CD14-positive monocyte (primary cell): ENCODE results near the gene MSRB3. TPM values are rescaled to one million over a fixed set of nuclear protein-coding genes. Genes with fewer than 3 reads are reported as not detected.

Experiments used
- DNase-seq, 3 donors: peaks; one replicate each; pipeline ENCODE4 v3.0.0-alpha.2; 2011 to 2022
- H2AFZ ChIP-seq: 2 replicates; pipeline ENCODE4 v1.6.0; 2012; ENCODE audit warnings: mild to moderate bottlenecking, low read depth, low read length, inconsistent platforms; ENCODE audit not compliant: insufficient read depth, poor library complexity, severe bottlenecking
- H3K27ac ChIP-seq, 2 donors: 1 replicate in 1 of 2; 2 replicates in 1 of 2; pipeline ENCODE4 v1.5.1; 2012 to 2013; ENCODE audit warnings: low read length in 2 of 2, control low read depth in 1 of 2, inconsistent platforms in 1 of 2, low read depth in 1 of 2, mild to moderate bottlenecking in 1 of 2
- H3K27me3 ChIP-seq, 2 donors: one replicate each; pipeline versions ENCODE4 v1.6.0 to v1.6.1; 2011 to 2013; ENCODE audit warnings: low read length in 2 of 2; ENCODE audit not compliant: control insufficient read depth in 2 of 2, insufficient read depth in 2 of 2
- H3K36me3 ChIP-seq, 2 donors: replicated peaks in 1 of 2; 1 replicate in 1 of 2; 2 replicates in 1 of 2; pipeline versions ENCODE4 v1.5.1 to v1.6.1; 2012 to 2013; ENCODE audit warnings: low read length in 2 of 2, control low read depth in 1 of 2, inconsistent platforms in 1 of 2, mild to moderate bottlenecking in 1 of 2; ENCODE audit not compliant: insufficient read depth in 2 of 2, control insufficient read depth in 1 of 2
- H3K4me1 ChIP-seq, 2 donors: 1 replicate in 1 of 2; 2 replicates in 1 of 2; pipeline versions ENCODE4 v1.5.1 to v1.6.1; 2012 to 2013; ENCODE audit warnings: low read length in 2 of 2, control low read depth in 1 of 2, inconsistent platforms in 1 of 2, mild to moderate bottlenecking in 1 of 2, moderate library complexity in 1 of 2; ENCODE audit not compliant: insufficient read depth in 2 of 2, control insufficient read depth in 1 of 2
- H3K4me2 ChIP-seq: replicated peaks from 2 replicates; pipeline ENCODE3; 2012; ENCODE audit warnings: low read length, moderate library complexity, mild to moderate bottlenecking; ENCODE audit not compliant: poor library complexity, severe bottlenecking; ENCODE audit errors: extremely low read depth
- H3K4me3 ChIP-seq, 3 experiments: fragments of 200-600 bp in 1 of 3; sonication (generic) in 1 of 3; replicated peaks in 1 of 3; 1 replicate in 2 of 3; 2 replicates in 1 of 3; pipeline ENCODE4 v1.5.1; 2011 to 2013; ENCODE audit warnings: low read length in 3 of 3, mild to moderate bottlenecking in 3 of 3, control low read depth in 2 of 3, low read depth in 2 of 3, inconsistent platforms in 1 of 3, moderate library complexity in 1 of 3
- H3K79me2 ChIP-seq: 2 replicates; pipeline ENCODE4 v1.6.0; 2012; ENCODE audit warnings: mild to moderate bottlenecking, control low read depth, inconsistent platforms, low read length, moderate library complexity; ENCODE audit not compliant: insufficient read depth
- H3K9ac ChIP-seq: 2 replicates; pipeline ENCODE4 v1.6.0; 2017; ENCODE audit warnings: low read length, mild to moderate bottlenecking; ENCODE audit not compliant: insufficient read depth, poor library complexity, severe bottlenecking
- H3K9me3 ChIP-seq, 2 donors: replicated peaks in 1 of 2; 1 replicate in 1 of 2; 2 replicates in 1 of 2; pipeline versions ENCODE4 v1.5.1 to v1.6.1; 2012 to 2013; ENCODE audit warnings: low read length in 2 of 2, control low read depth in 1 of 2; ENCODE audit not compliant: control insufficient read depth in 1 of 2, insufficient read depth in 1 of 2
- H4K20me1 ChIP-seq: 2 replicates; pipeline ENCODE4 v1.6.0; 2012; ENCODE audit warnings: mild to moderate bottlenecking, low read length, control low read depth, moderate library complexity; ENCODE audit not compliant: insufficient read depth
- H3K27ac Mint-ChIP-seq, 7 donors: one replicate each; pipeline ENCODE4 v1.8.0; 2020; ENCODE audit warnings: mild to moderate bottlenecking in 7 of 7, mixed read lengths in 7 of 7, moderate library complexity in 6 of 7, inconsistent platforms in 2 of 7
- H3K27me3 Mint-ChIP-seq, 3 donors: one replicate each; pipeline ENCODE4 v1.8.0; 2021 to 2022; ENCODE audit warnings: low read depth in 3 of 3, mild to moderate bottlenecking in 3 of 3, mixed read lengths in 3 of 3, moderate library complexity in 3 of 3, inconsistent platforms in 1 of 3
- H3K36me3 Mint-ChIP-seq, 2 donors: one replicate each; pipeline ENCODE4 v1.8.0; 2020; ENCODE audit warnings: mixed read lengths in 2 of 2, inconsistent platforms in 1 of 2, mild to moderate bottlenecking in 1 of 2
- H3K4me1 Mint-ChIP-seq: one replicate; pipeline ENCODE4 v1.8.0; 2020; ENCODE audit warnings: mild to moderate bottlenecking, mixed read lengths
- H3K4me3 Mint-ChIP-seq, 2 donors: one replicate each; pipeline ENCODE4 v1.8.0; 2020; ENCODE audit warnings: mild to moderate bottlenecking in 2 of 2, mixed read lengths in 2 of 2, moderate library complexity in 1 of 2
- H3K9me3 Mint-ChIP-seq, 7 donors: one replicate each; pipeline ENCODE4 v1.8.0; 2020 to 2022; ENCODE audit warnings: mixed read lengths in 7 of 7, mild to moderate bottlenecking in 6 of 7, moderate library complexity in 6 of 7, inconsistent platforms in 2 of 7
- CTCF ChIP-seq: fragments of 200-600 bp; IDR thresholded peaks from one replicate; pipeline ENCODE4 v1.8.0; 2022; ENCODE audit warnings: antibody characterized with exemption, mild to moderate bottlenecking
- WGBS: methylation state at CpG from one replicate; pipeline ENCODE4 v1.1.5; 2013; ENCODE audit warnings: missing lambda C conversion rate; ENCODE audit not compliant: insufficient coverage; 5-methylcytosine and 5-hydroxymethylcytosine counted together
- intact Hi-C, 2 donors: fragments of 100-400 bp; cut with micrococcal nuclease; formaldehyde crosslinking; loops; one replicate each; pipeline versions ENCODE4 v1.15.0 to v1.15.1; 2023
- polyA plus RNA-seq, 3 donors: library from polyadenylated mRNA; depleted of rRNA in 1 of 3; unstranded in 2 of 3; stranded (reverse) in 1 of 3; fragments of 300-500 nt in 2 of 3; fragments of >200 nt in 1 of 3; fragmentation: Illumina TruSeq in 2 of 3; gene quantifications; 1 replicate in 2 of 3; 2 replicates in 1 of 3; pipeline ENCODE4 v1.2.3, GENCODE V29; 2012 to 2021

The MSRB3 gene
- polyA plus RNA-seq, 3 donors, result 0.25 to 1.1 (median 1.0) TPM

GRCh38 chr12:65465766-65466547 lies 187.5 kb downstream of the MSRB3 start:
- intact Hi-C loops, result no loop called here
- H3K27ac ChIP-seq, result no peak overlapping the region
- H3K4me1 ChIP-seq, result no peaks in the 10 kb centered on the region
- no peaks in the 10 kb centered on the region for H4K20me1 ChIP-seq
- Mint-ChIP-seq H3K9me3 (peaks cover 0 to 2% (median 0%) of the 10 kb centered on the region in 7 donors), H3K27me3 (no peaks in the 10 kb centered on the region), H3K27ac (no peak overlapping the region), H3K4me1 (no peaks in the 10 kb centered on the region), H3K4me3 (no peak overlapping the region), H3K36me3 (peaks cover 0 to 6% of the 10 kb centered on the region in 2 donors)
- no peak overlapping the region for H3K9ac ChIP-seq
- 86% methylated on average over 3 of the region's 9 CpGs for WGBS
- H2AFZ ChIP-seq, result no peak overlapping the region
- no peak overlapping the region for H3K4me2 ChIP-seq
- no peaks in the 10 kb centered on the region for H3K36me3 ChIP-seq
- no peak for DNase-seq
- no peak for TF ChIP-seq CTCF
- H3K79me2 ChIP-seq, result no peaks in the 10 kb centered on the region
- no peaks in the 10 kb centered on the region for H3K27me3 ChIP-seq
- H3K9me3 ChIP-seq, result no peaks in the 10 kb centered on the region
- H3K4me3 ChIP-seq, result no peak overlapping the region

DNA sequence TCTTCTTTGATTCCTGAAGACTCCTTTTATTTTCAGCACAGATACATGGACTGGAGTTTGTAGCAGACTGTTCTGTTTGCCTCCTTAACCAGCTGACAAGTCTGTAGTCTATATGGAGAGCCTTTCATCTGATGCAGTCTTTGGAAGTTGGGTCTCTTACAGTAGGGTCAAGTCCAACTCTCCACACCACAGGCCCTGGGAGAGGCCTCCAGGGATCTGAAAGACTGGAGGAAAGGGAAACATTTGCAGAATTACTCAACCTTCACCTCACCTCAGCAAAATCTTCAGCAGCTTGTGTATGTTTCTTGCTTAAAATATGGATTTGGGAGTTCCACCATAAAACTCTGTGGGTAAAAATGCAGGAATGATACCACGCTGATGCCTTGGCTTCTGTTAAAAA lies 188.4 kb downstream of the MSRB3 start:
- Histone ChIP-seq H2AFZ (no peak overlapping the region), H3K36me3 (no peaks in the 10 kb centered on the region), H3K4me2 (no peak overlapping the region), H3K27ac (no peak overlapping the region), H3K4me1 (no peaks in the 10 kb centered on the region), H3K9ac (no peak overlapping the region), H3K27me3 (no peaks in the 10 kb centered on the region), H3K4me3 (no peak overlapping the region), H4K20me1 (no peaks in the 10 kb centered on the region), H3K9me3 (no peaks in the 10 kb centered on the region), H3K79me2 (no peaks in the 10 kb centered on the region)
- Mint-ChIP-seq H3K4me3 (no peak overlapping the region), H3K27ac (no peak overlapping the region), H3K4me1 (no peaks in the 10 kb centered on the region), H3K27me3 (peaks cover 0 to 1% (median 0%) of the 10 kb centered on the region in 3 donors), H3K9me3 (no peaks in the 10 kb centered on the region), H3K36me3 (peaks cover 0 to 3% of the 10 kb centered on the region in 2 donors)
- TF ChIP-seq CTCF, result no peak
- no peak for DNase-seq
- intact Hi-C loops, result no loop called here
- WGBS, result 100% methylated on average over 1 of the region's 1 CpG
